K562 (cell line): ENCODE data around the gene GSK3B. TPM values are rescaled to one million over a fixed set of nuclear protein-coding genes. Genes with fewer than 3 reads are reported as not detected.

ENCODE experiments used
- ATAC-seq: fragments of 200-7000 bp; cut with Tn5 transposase; 3 replicates; pipeline ENCODE4 v1.9.1; 2020; ENCODE audit warnings: moderate library complexity
- BruUV-seq: library from RNA; stranded (reverse); fragments of 400-500 nt; replicated peaks from 2 replicates; lab custom pipeline; 2021; lab: Mats Ljungman, UMichigan
- CTCF ChIA-PET: fragments of 300-600 bp; formaldehyde crosslinking; extraction: SDS; loops from one replicate; lab custom pipeline; 2021; ENCODE audit warnings: low intra/inter-chr PET ratio; lab: Yijun Ruan, JAX
- POLR2A ChIA-PET: fragments of 300-600, 350-650 bp; sonication (Branson Sonifier 250); formaldehyde crosslinking; extraction: SDS; loops from one replicate; lab custom pipeline; 2021; ENCODE audit warnings: antibody characterized with exemption, inconsistent platforms; lab: Yijun Ruan, JAX
- DNase-seq, 4 experiments: peaks; one replicate each; pipeline versions ENCODE4 v3.0.0 to v3.0.0-alpha.2; 2011 to 2018; ENCODE audit warnings: low spot score in 3 of 4, mixed read lengths in 3 of 4; ENCODE audit errors: extremely low read depth in 1 of 4
- FAIRE-seq: peaks from 2 replicates; lab custom pipeline; 2011; peaks lifted over from hg19 to GRCh38; lab: Jason Lieb, UNC
- H2AFZ ChIP-seq: 2 replicates; pipeline ENCODE4 v1.6.0; 2011; ENCODE audit warnings: low read depth, low read length, control low read depth, inconsistent platforms
- H3K27ac ChIP-seq: fragments of 200-600 bp; 3 replicates; pipeline ENCODE4 v1.8.0; 2011; ENCODE audit warnings: low read depth, mild to moderate bottlenecking, control low read depth, inconsistent platforms, low read length, moderate library complexity, mixed read lengths; ENCODE audit errors: extremely low read depth
- H3K27me3 ChIP-seq, 2 experiments: fragments of 300-600 bp in 1 of 2; 2 replicates in 1 of 2; 3 replicates in 1 of 2; pipeline versions ENCODE4 v1.6.0 to v1.8.0; 2011; ENCODE audit warnings: inconsistent platforms in 2 of 2, low read length in 2 of 2, mild to moderate bottlenecking in 1 of 2, mixed read lengths in 1 of 2, moderate library complexity in 1 of 2; ENCODE audit not compliant: control insufficient read depth in 2 of 2, insufficient read depth in 2 of 2
- H3K36me3 ChIP-seq: fragments of 300-600 bp; 3 replicates; pipeline ENCODE4 v1.8.0; 2011; ENCODE audit warnings: mild to moderate bottlenecking, low read length, inconsistent platforms; ENCODE audit not compliant: control insufficient read depth, insufficient read depth
- H3K4me1 ChIP-seq, 2 experiments: fragments of 200-600 bp in 1 of 2; replicated peaks in 1 of 2; 2 replicates in 1 of 2; 3 replicates in 1 of 2; pipeline versions ENCODE4 v1.5.1 to v1.8.0; 2011; ENCODE audit warnings: inconsistent platforms in 2 of 2, low read length in 2 of 2, mild to moderate bottlenecking in 1 of 2, mixed read lengths in 1 of 2, moderate library complexity in 1 of 2; ENCODE audit not compliant: control insufficient read depth in 2 of 2, insufficient read depth in 2 of 2
- H3K4me2 ChIP-seq: 2 replicates; pipeline ENCODE4 v1.6.1; 2011; ENCODE audit warnings: low read length, control low read depth, inconsistent platforms, mixed read lengths; ENCODE audit not compliant: insufficient read depth
- H3K4me3 ChIP-seq: fragments of 200-600 bp; sonication (generic), shearing (Covaris generic); 2 replicates; pipeline ENCODE4 v1.5.1; 2016; ENCODE audit warnings: control low read depth, inconsistent platforms
- H3K79me2 ChIP-seq: fragments of 200-600 bp; 3 replicates; pipeline ENCODE4 v1.8.0; 2011; ENCODE audit warnings: low read length, inconsistent platforms; ENCODE audit not compliant: control insufficient read depth, insufficient read depth
- H3K9ac ChIP-seq, 2 experiments: 2 replicates each; pipeline versions ENCODE4 v1.6.0 to v1.6.1; 2011; ENCODE audit warnings: low read depth in 2 of 2, low read length in 2 of 2, control low read depth in 1 of 2, inconsistent platforms in 1 of 2, mild to moderate bottlenecking in 1 of 2, mixed read lengths in 1 of 2; ENCODE audit not compliant: insufficient read depth in 1 of 2
- H3K9me1 ChIP-seq: one replicate; pipeline ENCODE4 v1.6.0; 2011; ENCODE audit warnings: inconsistent platforms, mild to moderate bottlenecking, low read length, moderate library complexity; ENCODE audit not compliant: control insufficient read depth, insufficient read depth
- H3K9me3 ChIP-seq: replicated peaks from 2 replicates; pipeline ENCODE4 v1.5.1; 2011; ENCODE audit warnings: low read depth, low read length, inconsistent platforms; ENCODE audit not compliant: control insufficient read depth, insufficient read depth
- H4K20me1 ChIP-seq: replicated peaks from 2 replicates; pipeline ENCODE4 v1.6.1; 2011; ENCODE audit warnings: low read length, inconsistent platforms, mixed read lengths; ENCODE audit not compliant: control insufficient read depth, insufficient read depth
- ELF4 ChIP-seq: fragments of 450-650 bp; formaldehyde crosslinking; IDR thresholded peaks from 2 replicates; pipeline ENCODE4 v1.4.0; 2022; ENCODE audit warnings: missing genetic modification characterization
- NELFE ChIP-seq: IDR thresholded peaks from 2 replicates; pipeline ENCODE4 v1.6.1; 2011; ENCODE audit warnings: mild to moderate bottlenecking; ENCODE audit not compliant: insufficient read depth, insufficient read length
- RNF219 ChIP-seq: fragments of 250-450 bp; sonication (Bioruptor Pico); IDR thresholded peaks from 2 replicates; pipeline ENCODE4 v1.5.0; 2022; ENCODE audit warnings: mild to moderate bottlenecking
- ZHX1 ChIP-seq: fragments of 150-350 bp; conservative IDR thresholded peaks from 2 replicates; pipeline ENCODE4 v1.6.1; 2014; ENCODE audit warnings: low read length
- ZNF695 ChIP-seq: fragments of 450-650 bp; formaldehyde crosslinking; IDR thresholded peaks from 2 replicates; pipeline ENCODE4 v1.4.0; 2020; ENCODE audit warnings: mild to moderate bottlenecking, moderate library complexity
- WGBS: fragments of 100-300 bp; shearing (Covaris generic); methylation state at CpG from one replicate; pipeline ENCODE4 v1.1.6; 2016; ENCODE audit warnings: low coverage, mixed read lengths; ENCODE audit not compliant: insufficient coverage; ENCODE audit errors: missing lambda C conversion rate; 5-methylcytosine and 5-hydroxymethylcytosine counted together
- in situ Hi-C: fragments of 300-500 bp; cut with MboI; formaldehyde crosslinking; loops from 4 replicates; pipeline ENCODE4 v1.15.0; 2018; ENCODE audit warnings: inconsistent platforms, mixed read lengths
- intact Hi-C: fragments of 100-400 bp; cut with micrococcal nuclease; formaldehyde crosslinking; loops from 2 replicates; pipeline ENCODE4 v1.14.2; 2022
- polyA plus RNA-seq, 8 experiments: library from polyadenylated mRNA; depleted of rRNA in 4 of 8; stranded (reverse) in 5 of 8; unstranded in 3 of 8; fragments of >200 nt; fragmentation: Nextera tagmentation in 2 of 8; fragmentation: Illumina TruSeq in 1 of 8; extraction: Ambion mirVana in 2 of 8; extraction: Trizol in 1 of 8; gene quantifications; 2 replicates each; pipeline versions ENCODE4 v1.2.1 to v1.2.3, GENCODE V29; 2011 to 2014; ENCODE audit warnings: inconsistent platforms in 1 of 8, missing spikeins in 1 of 8
- total RNA-seq, 7 experiments: library from RNA; depleted of rRNA in 6 of 7; stranded (reverse); fragments of >200 nt in 6 of 7; fragmentation: Illumina TruSeq in 2 of 7; extraction: Trizol in 2 of 7; gene quantifications; 2 replicates each; pipeline versions ENCODE4 v1.2.1 to v1.2.3, GENCODE V29; 2011 to 2021; ENCODE audit warnings: low replicate concordance in 1 of 7
- TF ChIP-seq, protein P1 (sequence below): sonication (generic); formaldehyde crosslinking; IDR thresholded peaks from 2 replicates; pipeline ENCODE4 v1.8.1; 2023; ENCODE audit warnings: mild to moderate bottlenecking, missing genetic modification reagents
- TF ChIP-seq, protein P2 (sequence below): sonication (generic); formaldehyde crosslinking; IDR thresholded peaks from 2 replicates; pipeline ENCODE4 v1.8.0; 2022; ENCODE audit warnings: missing genetic modification reagents, mild to moderate bottlenecking, borderline replicate concordance
- TF ChIP-seq, protein P3 (sequence below): fragments of 150-350 bp; IDR thresholded peaks from 2 replicates; pipeline ENCODE4 v1.6.1; 2014; ENCODE audit warnings: low read depth, mild to moderate bottlenecking, low read length, borderline replicate concordance

GSK3B gene
- total and polyA plus RNA-seq, 9 of the 15 experiments (the other 6 are each of a cell fraction or from before 2014, with no cell fraction given): 4.7 to 25.0 (median 18.7) TPM

DNA sequence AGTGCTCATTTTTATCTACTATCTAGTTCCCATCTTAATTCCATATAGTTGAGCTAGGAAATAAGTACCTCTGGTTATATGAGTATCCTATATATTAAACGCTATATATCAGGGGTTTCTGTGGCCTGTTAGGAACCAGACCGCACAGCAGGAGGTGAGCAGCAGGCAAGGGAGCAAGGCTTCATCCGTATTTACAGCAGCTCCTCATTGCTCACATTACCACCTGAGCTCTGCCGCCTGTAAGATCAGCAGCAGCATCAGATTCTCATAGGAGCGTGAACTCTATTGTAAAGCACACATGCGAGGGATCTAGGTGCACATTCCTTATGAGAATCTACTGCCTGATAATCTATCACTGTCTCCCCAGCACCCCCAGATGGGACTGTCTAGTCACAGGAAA, 23.0 kb downstream of the GSK3B start:
- ChIA-PET CTCF (no interaction called here), POLR2A (no interaction called here)
- H3K36me3 ChIP-seq: 0 out of 3 replicates have a peak, but pooled peaks cover 2% of the 10 kb centered on the region
- no peaks in the 10 kb centered on the region for H3K9me3 ChIP-seq
- no peaks in the 10 kb centered on the region for H3K9me1 ChIP-seq
- no peak overlapping the region for H2AFZ ChIP-seq
- intact Hi-C loops: no loop called here
- in situ Hi-C loops: no loop called here
- WGBS: 73% methylated on average over 6 of the region's 6 CpGs
- H3K4me1 ChIP-seq: no peaks in the 10 kb centered on the region; a peak in 1 of 5 replicates
- H3K4me2 ChIP-seq: no peak overlapping the region
- no peak overlapping the region for H3K4me3 ChIP-seq
- H3K27me3 ChIP-seq: no peaks in the 10 kb centered on the region
- no peaks in the 10 kb centered on the region for H4K20me1 ChIP-seq
- FAIRE-seq (no peak), ATAC-seq (no peak), DNase-seq (no peak)
- H3K27ac ChIP-seq: no peak overlapping the region
- H3K79me2 ChIP-seq: peaks cover 82% of the 10 kb centered on the region
- no peak overlapping the region; a peak in 1 of 4 replicates for H3K9ac ChIP-seq
- BruUV-seq: no TSS peak
- no peak for TF ChIP-seq ZHX1
- TF ChIP-seq ZNF695 (CRISPR knock-in tag): no peak
- no peak for TF ChIP-seq RNF219 (CRISPR knock-in tag)
- TF ChIP-seq, protein P1, sequence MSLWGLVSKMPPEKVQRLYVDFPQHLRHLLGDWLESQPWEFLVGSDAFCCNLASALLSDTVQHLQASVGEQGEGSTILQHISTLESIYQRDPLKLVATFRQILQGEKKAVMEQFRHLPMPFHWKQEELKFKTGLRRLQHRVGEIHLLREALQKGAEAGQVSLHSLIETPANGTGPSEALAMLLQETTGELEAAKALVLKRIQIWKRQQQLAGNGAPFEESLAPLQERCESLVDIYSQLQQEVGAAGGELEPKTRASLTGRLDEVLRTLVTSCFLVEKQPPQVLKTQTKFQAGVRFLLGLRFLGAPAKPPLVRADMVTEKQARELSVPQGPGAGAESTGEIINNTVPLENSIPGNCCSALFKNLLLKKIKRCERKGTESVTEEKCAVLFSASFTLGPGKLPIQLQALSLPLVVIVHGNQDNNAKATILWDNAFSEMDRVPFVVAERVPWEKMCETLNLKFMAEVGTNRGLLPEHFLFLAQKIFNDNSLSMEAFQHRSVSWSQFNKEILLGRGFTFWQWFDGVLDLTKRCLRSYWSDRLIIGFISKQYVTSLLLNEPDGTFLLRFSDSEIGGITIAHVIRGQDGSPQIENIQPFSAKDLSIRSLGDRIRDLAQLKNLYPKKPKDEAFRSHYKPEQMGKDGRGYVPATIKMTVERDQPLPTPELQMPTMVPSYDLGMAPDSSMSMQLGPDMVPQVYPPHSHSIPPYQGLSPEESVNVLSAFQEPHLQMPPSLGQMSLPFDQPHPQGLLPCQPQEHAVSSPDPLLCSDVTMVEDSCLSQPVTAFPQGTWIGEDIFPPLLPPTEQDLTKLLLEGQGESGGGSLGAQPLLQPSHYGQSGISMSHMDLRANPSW (CRISPR knock-in tag): no peak
- no peak for TF ChIP-seq NELFE
- TF ChIP-seq ELF4 (CRISPR knock-in tag): no peak
- TF ChIP-seq, protein P2, sequence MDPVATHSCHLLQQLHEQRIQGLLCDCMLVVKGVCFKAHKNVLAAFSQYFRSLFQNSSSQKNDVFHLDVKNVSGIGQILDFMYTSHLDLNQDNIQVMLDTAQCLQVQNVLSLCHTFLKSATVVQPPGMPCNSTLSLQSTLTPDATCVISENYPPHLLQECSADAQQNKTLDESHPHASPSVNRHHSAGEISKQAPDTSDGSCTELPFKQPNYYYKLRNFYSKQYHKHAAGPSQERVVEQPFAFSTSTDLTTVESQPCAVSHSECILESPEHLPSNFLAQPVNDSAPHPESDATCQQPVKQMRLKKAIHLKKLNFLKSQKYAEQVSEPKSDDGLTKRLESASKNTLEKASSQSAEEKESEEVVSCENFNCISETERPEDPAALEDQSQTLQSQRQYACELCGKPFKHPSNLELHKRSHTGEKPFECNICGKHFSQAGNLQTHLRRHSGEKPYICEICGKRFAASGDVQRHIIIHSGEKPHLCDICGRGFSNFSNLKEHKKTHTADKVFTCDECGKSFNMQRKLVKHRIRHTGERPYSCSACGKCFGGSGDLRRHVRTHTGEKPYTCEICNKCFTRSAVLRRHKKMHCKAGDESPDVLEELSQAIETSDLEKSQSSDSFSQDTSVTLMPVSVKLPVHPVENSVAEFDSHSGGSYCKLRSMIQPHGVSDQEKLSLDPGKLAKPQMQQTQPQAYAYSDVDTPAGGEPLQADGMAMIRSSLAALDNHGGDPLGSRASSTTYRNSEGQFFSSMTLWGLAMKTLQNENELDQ (CRISPR knock-in tag): no peak
- TF ChIP-seq, protein P3, sequence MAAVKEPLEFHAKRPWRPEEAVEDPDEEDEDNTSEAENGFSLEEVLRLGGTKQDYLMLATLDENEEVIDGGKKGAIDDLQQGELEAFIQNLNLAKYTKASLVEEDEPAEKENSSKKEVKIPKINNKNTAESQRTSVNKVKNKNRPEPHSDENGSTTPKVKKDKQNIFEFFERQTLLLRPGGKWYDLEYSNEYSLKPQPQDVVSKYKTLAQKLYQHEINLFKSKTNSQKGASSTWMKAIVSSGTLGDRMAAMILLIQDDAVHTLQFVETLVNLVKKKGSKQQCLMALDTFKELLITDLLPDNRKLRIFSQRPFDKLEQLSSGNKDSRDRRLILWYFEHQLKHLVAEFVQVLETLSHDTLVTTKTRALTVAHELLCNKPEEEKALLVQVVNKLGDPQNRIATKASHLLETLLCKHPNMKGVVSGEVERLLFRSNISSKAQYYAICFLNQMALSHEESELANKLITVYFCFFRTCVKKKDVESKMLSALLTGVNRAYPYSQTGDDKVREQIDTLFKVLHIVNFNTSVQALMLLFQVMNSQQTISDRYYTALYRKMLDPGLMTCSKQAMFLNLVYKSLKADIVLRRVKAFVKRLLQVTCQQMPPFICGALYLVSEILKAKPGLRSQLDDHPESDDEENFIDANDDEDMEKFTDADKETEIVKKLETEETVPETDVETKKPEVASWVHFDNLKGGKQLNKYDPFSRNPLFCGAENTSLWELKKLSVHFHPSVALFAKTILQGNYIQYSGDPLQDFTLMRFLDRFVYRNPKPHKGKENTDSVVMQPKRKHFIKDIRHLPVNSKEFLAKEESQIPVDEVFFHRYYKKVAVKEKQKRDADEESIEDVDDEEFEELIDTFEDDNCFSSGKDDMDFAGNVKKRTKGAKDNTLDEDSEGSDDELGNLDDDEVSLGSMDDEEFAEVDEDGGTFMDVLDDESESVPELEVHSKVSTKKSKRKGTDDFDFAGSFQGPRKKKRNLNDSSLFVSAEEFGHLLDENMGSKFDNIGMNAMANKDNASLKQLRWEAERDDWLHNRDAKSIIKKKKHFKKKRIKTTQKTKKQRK: no peak
